ENCODE measurements around the gene HERPUD1. TPM values are rescaled to one million over a fixed set of nuclear protein-coding genes. Genes with fewer than 3 reads are reported as not detected.

The HERPUD1 gene
- total RNA-seq, 1 experiment from 2014 or later = 28.9 TPM

- H3K18ac ChIP-seq (ENCODE audit: insufficient read length, low read depth, low read length) = no peak overlapping the region
- H3K79me2 ChIP-seq (ENCODE audit: insufficient read depth, low read length) = no peaks in the 10 kb centered on the region
- H3K36me3 Mint-ChIP-seq (ENCODE audit: insufficient read depth in 1 of 3, low read depth in 3 of 3) = peaks cover 0 to 3% (median 0%) of the 10 kb centered on the region in 3 experiments; a peak in 1 of 7 replicates
- no peak overlapping the region for H3K56ac ChIP-seq (ENCODE audit: insufficient read length, low read depth, low read length)
- H2BK5ac ChIP-seq (ENCODE audit: insufficient read length, low read length) = no peak overlapping the region
- no peak for TF ChIP-seq CTCF (conservative IDR thresholded peaks at IDR 0.05)
- WGBS (ENCODE audit: extremely low coverage, insufficient read length, low lambda C conversion rate) = no CpG with 5 or more reads among the region's 2 CpGs
- no peaks in the 10 kb centered on the region for H3K23me2 ChIP-seq (ENCODE audit: insufficient read length, low read depth, low read length, poor library complexity, severe bottlenecking)
- H4K5ac ChIP-seq (ENCODE audit: insufficient read length, low read depth, low read length) = no peak overlapping the region
- H2BK120ac ChIP-seq (ENCODE audit: low read depth, low read length, poor library complexity, severe bottlenecking) = no peak overlapping the region
- peaks cover 3 to 7% of the 10 kb centered on the region in 2 experiments; a peak in 3 of 5 replicates for H3K9me3 Mint-ChIP-seq
- H3K4me2 ChIP-seq (ENCODE audit: insufficient read depth, insufficient read length, low read length) = no peak overlapping the region
- peaks cover 5% of the 10 kb centered on the region for H3K4me1 ChIP-seq (ENCODE audit: insufficient read depth, low read length)
- H3K4me1 Mint-ChIP-seq = peaks cover 3 to 6% of the 10 kb centered on the region in 2 experiments; a peak in 3 of 4 replicates
- H3K14ac ChIP-seq (ENCODE audit: insufficient read depth, low read length) = no peak overlapping the region
- no peaks in the 10 kb centered on the region for H3K79me1 ChIP-seq (ENCODE audit: insufficient read depth, low read depth, low read length, poor library complexity, severe bottlenecking)
- no peak overlapping the region for H2BK20ac ChIP-seq (ENCODE audit: low read depth, low read length, poor library complexity, severe bottlenecking)
- H4K20me1 ChIP-seq (ENCODE audit: control insufficient read depth, insufficient read depth, insufficient read length) = no peaks in the 10 kb centered on the region
- no peak overlapping the region for H2AFZ ChIP-seq (ENCODE audit: low read length)
- H3K9ac ChIP-seq (ENCODE audit: extremely low read depth, insufficient read length, low read length) = no peak overlapping the region
- H4K91ac ChIP-seq (ENCODE audit: insufficient read length, low read depth, low read length) = no peak overlapping the region
- no peak overlapping the region for H2BK12ac ChIP-seq (ENCODE audit: insufficient read length, low read depth, low read length)
- H3K27ac ChIP-seq (ENCODE audit: insufficient read length, low read depth, low read length) = no peak overlapping the region
- no peak overlapping the region for H4K8ac ChIP-seq (replicated peaks; ENCODE audit: insufficient read length, low read depth, low read length)
- no peaks in the 10 kb centered on the region for H3K27me3 ChIP-seq (ENCODE audit: insufficient read depth, low read length)
- no peak for DNase-seq
- H3K27ac Mint-ChIP-seq = no peak overlapping the region
- H2AK5ac ChIP-seq (ENCODE audit: insufficient read length, low read length) = no peak overlapping the region
- H3T11ph ChIP-seq (ENCODE audit: low read length) = no peak overlapping the region
- no peak overlapping the region for H3K4me3 Mint-ChIP-seq
- H3K9me3 ChIP-seq (ENCODE audit: control insufficient read depth, low read depth, low read length) = no peaks in the 10 kb centered on the region
- H2BK15ac ChIP-seq (ENCODE audit: low read depth, low read length) = no peak overlapping the region
- H3K27me3 Mint-ChIP-seq (ENCODE audit: low read depth) = peaks cover 6% of the 10 kb centered on the region; the same call in 1 of the 2 replicates
- no peak overlapping the region for H3K23ac ChIP-seq (ENCODE audit: insufficient read length, low read depth, low read length)
- no peak overlapping the region for H3K4ac ChIP-seq (ENCODE audit: low read depth, low read length)
Observed at GRCh38 chr16:56903866-56904265, 28.1 kb upstream of the HERPUD1 start.

All from H9 (cell line).